HG03460 (cell line): ENCODE measurements around the gene TMEM161A.

Source experiments
- ATAC-seq: cut with Tn5 transposase; IDR thresholded peaks from one replicate; pipeline ENCODE4 v1.9.1; 2021; ENCODE audit not compliant: unreplicated experiment

The TMEM161A gene

GRCh38 chr19:19098084-19098702, 40.1 kb downstream of the TMEM161A start:
- no peak for ATAC-seq

- ATAC-seq, result no peak
Observed at GRCh38 chr19:19096641-19097627, 41.3 kb downstream of the TMEM161A start.

GRCh38 chr19:19095691-19096090, 42.6 kb downstream of the TMEM161A start:
- no peak for ATAC-seq

- no peak for ATAC-seq
Observed at GRCh38 chr19:19094513-19094912, 43.8 kb downstream of the TMEM161A start.

- ATAC-seq, result no peak
Observed at GRCh38 chr19:19087676-19088075, 50.6 kb downstream of the TMEM161A start.

DNA sequence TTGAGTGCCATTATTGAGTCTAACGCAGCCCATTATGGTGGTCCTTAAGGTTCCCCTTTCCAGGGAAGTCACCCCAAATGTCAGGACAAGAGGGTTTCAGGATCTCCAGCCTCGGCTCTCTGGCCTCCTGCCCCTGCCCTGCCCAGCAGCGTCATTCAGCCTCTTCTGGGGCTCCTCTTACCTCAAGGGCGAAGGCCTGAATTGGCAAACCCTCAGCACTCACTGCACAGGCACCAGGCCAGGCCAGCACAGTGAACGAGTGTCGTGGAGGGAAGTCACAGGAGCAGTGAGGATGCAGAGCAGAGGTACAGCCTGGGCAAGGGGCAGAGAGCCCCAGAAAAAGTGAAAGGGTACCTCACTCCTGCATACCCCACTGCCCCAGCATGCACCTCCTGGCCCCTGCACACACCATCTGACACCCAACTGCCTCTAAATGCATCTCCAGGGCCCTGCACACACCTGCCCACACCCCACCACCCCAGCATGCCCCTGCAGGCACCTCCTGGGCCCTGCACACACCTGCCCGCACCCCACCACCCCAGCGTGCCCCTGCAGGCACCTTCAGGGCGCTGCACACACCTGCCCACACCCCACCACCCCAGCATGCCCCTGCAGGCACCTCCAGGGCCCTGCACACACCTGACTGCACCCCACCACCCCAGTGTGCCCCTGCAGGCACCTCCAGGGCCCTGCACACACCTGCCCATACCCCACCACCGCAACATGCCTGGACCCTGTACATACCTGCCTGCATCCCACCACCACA, 54.7 kb downstream of the TMEM161A start:
- no peak for ATAC-seq

- no peak for ATAC-seq
Observed at GRCh38 chr19:19081642-19082151, 56.6 kb downstream of the TMEM161A start.

DNA sequence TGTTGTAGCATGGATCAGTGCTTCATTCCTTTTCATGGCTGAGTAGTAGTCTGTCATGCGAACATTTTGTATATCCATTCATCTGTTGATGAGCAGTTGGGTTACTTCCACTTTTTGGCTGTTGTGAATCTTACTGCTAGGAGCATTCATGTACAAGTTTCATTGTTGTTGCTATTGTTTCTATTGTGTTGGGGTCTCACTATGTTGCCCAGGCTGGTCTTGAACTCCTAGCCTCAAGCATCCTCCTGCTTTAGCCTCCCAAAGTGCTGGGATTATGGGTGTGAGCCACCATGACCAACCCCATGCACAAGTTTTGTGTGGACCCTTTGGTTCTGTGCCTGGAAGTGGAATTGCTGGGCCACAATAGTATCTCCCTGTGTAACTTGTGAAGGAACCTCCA, 58.7 kb downstream of the TMEM161A start:
- no peak for ATAC-seq

DNA sequence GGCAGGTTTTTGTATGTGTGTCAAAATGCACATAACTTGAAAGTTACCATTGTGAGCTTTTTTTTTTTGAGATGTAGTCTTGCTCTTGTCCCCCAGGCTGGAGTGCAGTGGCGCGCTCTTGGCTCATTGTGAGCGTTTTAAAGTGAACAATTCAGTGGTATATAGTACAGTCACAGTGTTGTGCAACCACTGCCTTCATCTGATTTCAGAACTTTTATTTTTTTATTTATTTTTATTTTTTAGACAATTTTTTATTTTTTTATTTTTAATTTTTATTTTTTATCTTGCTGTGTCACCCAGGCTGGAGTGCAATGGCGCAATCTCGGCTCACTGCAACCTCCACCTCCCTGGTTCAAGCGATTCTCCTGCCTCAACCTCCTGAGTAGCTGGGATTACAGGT, 59.5 kb downstream of the TMEM161A start:
- ATAC-seq, result no peak

DNA sequence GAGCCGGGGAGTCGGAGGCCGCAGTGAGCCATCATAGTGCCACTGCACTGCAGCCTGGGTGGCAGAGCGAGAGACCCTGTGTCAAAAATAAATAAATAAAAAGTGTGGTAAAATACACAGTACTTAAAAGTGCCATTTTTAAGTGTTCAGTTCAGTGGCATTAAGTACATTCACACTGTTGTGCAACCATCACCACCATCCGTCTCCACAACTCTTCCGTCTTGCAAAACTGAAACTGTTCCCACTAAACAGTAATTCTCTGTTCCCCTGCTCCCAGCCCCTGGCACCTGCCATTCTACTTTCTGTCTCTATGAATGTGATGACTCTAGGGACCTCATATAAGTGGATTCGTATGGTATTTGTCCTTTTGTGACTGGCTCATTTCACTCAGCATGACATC, 61.2 kb downstream of the TMEM161A start:
- ATAC-seq, result no peak

GRCh38 chr19:19076476-19076875, 61.8 kb downstream of the TMEM161A start:
- no peak for ATAC-seq

DNA sequence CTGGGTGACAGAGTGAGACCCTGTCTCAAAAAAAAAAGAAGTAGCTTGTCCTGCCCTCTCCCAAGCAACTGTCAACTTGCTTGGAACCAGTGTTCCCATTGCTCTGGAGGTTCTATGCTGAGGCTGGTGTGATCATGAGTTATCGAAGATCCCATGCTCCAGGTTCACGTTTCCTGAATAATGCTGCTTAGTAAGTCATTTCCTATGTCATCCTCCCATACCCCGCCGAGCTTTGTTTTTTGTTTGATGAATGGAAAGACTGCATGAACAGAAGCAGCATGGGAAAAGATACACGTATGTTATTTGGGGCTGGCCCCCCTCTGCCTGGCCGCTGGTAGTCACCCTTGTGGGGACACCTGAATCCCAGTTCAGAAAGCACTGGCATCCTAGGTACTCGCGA, 63.2 kb downstream of the TMEM161A start:
- no peak for ATAC-seq

DNA sequence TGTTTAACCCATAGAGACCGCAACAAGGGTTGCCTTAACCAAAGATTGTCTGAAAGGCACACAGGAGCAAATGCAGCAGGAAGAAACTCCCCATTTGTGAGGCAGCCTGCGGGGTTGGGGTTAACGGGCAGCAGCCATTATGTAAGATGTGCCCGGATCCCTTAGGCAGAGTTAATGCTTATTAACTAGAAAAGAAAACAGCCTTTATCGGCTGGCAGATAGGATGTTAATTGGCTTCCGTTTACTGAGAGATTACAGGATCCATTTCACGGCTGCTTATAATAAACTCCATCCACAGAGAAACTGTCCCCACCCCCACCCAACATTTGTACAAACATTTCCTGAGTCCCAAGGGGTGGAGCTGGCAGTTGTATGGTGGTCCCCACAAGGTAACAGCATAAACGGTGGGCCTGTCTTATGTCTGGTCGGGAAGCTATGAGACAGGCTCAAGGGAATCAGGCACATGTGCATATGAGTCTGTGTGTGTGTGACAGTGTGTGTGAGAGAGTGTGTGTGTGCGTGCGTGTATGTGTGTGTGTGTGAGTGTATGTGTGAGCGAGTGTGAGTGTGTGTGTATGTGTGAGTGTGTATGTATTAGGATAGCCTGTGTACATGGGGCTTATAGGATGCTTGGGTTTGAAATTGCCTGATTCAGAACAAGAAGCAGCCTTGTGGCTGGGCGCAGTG, 63.9 kb downstream of the TMEM161A start:
- no peak for ATAC-seq

DNA sequence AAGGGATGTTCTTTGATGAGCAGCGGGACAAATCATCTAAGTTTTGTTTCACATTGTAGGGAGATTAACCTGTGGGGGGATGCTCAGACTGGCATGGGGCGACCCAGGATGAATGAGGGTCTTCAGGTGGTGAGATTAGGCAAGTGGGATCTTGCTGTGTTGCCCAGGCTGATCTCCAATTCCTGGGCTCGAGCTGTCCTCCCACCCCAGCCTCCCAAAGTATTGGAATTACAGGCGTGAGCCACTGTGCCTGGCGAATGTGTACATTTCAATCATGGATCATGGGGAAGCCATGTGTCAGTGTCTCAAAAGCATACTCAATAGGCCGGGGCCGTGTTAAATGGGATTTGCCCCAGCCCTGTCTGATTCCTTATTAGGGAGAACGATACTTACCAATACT, 66.4 kb downstream of the TMEM161A start:
- ATAC-seq, result no peak
